ENCODE data around the gene KRTAP13-4. TPM values are rescaled to one million over a fixed set of nuclear protein-coding genes. Genes with fewer than 3 reads are reported as not detected.

The KRTAP13-4 gene
- polyA plus RNA-seq (2012; rRNA removed) = not detected in 2 replicates
- polyA plus RNA-seq (2012; cell fraction: cytosol; rRNA removed) = not detected in 2 replicates
- not detected in 2 replicates for polyA plus RNA-seq (2012; cell fraction: nucleus; rRNA removed)

- Histone ChIP-seq H3K4me2 (no peak within 1 kb of the TSS), H3K9ac (no peak within 1 kb of the TSS), H3K9me3 (no peaks in the 10 kb centered on the region), H3K4me3 (ENCODE audit: low read depth in 2 of 2, low read length in 1 of 2) (no peak within 1 kb of the TSS), H3K4me1 (ENCODE audit: control insufficient read depth in 1 of 2, insufficient read depth in 2 of 2, low read depth in 1 of 2, low read length in 1 of 2) (no peaks in the 10 kb centered on the region), H3K27ac (ENCODE audit: low read depth in 2 of 2, low read length in 1 of 2) (no peak within 1 kb of the TSS), H3K27me3 (ENCODE audit: insufficient read depth) (no peaks in the 10 kb centered on the region), H4K20me1 (ENCODE audit: insufficient read depth) (no peaks in the 10 kb centered on the region), H3K36me3 (replicated peaks in 1 of 2; ENCODE audit: control insufficient read depth in 1 of 2, insufficient read depth in 2 of 2, low read length in 1 of 2) (no peaks in the 10 kb centered on the region), H3F3A (replicated peaks; ENCODE audit: insufficient read depth) (no peaks in the 10 kb centered on the region), H2AFZ (ENCODE audit: low read depth) (no peak within 1 kb of the TSS), H3K79me2 (ENCODE audit: insufficient read depth) (no peaks in the 10 kb centered on the region), H3K9me2 (no peaks in the 10 kb centered on the region)
- 0% methylated on average over 6 of the region's 9 CpGs for WGBS (ENCODE audit: low lambda C conversion rate)
- POLR2A ChIA-PET = no interaction called here
- TF ChIP-seq ZBTB33 (IDR thresholded peaks at IDR 0.05; ENCODE audit: borderline replicate concordance, low read depth) (no peak), POLR2AphosphoS5 (IDR thresholded peaks at IDR 0.05; ENCODE audit: low read depth, low read length) (no peak), SIN3A (IDR thresholded peaks at IDR 0.05; ENCODE audit: borderline replicate concordance, low read depth, low read length) (no peak), RFX5 (IDR thresholded peaks at IDR 0.05; ENCODE audit: low read length) (no peak), MAX (IDR thresholded peaks at IDR 0.05; ENCODE audit: low read depth) (no peak), ELF1 (IDR thresholded peaks at IDR 0.05) (no peak), RXRA (IDR thresholded peaks at IDR 0.05; ENCODE audit: borderline replicate concordance, low read depth) (no peak), PBX3 (IDR thresholded peaks at IDR 0.05) (no peak), FOXM1 (IDR thresholded peaks at IDR 0.05; ENCODE audit: low read depth) (no peak), MEF2A (IDR thresholded peaks at IDR 0.05; ENCODE audit: borderline replicate concordance, low read depth) (no peak), YY1 (IDR thresholded peaks at IDR 0.05; ENCODE audit: low read depth) (no peak), IRF3 (IDR thresholded peaks at IDR 0.05; ENCODE audit: low read depth, low read length) (no peak), TEAD4 (IDR thresholded peaks at IDR 0.05; ENCODE audit: borderline replicate concordance, insufficient read depth) (no peak), GABPA (IDR thresholded peaks at IDR 0.05; ENCODE audit: low read depth) (no peak), FOXJ3 (CRISPR knock-in tag; IDR thresholded peaks at IDR 0.05) (no peak), NFIC (IDR thresholded peaks at IDR 0.05; ENCODE audit: borderline replicate concordance) (no peak), USF2 (IDR thresholded peaks at IDR 0.05; ENCODE audit: borderline replicate concordance, low read depth, low read length) (no peak), CTCF (IDR thresholded peaks at IDR 0.05) (no peak), NRF1 (IDR thresholded peaks at IDR 0.05; ENCODE audit: low read depth, low read length) (no peak)
- CTCF ChIA-PET = interaction anchor here (1.0 kb wide), 1 partner anchor 22 kb away, joined by 4 read pairs; no protein-coding TSS in a partner anchor
- no peak for DNase-seq
These were observed at the start of gene KRTAP13-4 for GRCh38 chr21:30430170-30430655. TSS of gene KRTAP13-4 (plus strand) at chr21:30430220. CDS start at chr21:30430276, 56 bp downstream.
